ENCODE data around the gene OR7G2. TPM values are rescaled to one million over a fixed set of nuclear protein-coding genes. Genes with fewer than 3 reads are reported as not detected.

Gene OR7G2
- total and polyA plus RNA-seq, 9 of the 15 experiments (the other 6 are each of a cell fraction or from before 2014, with no cell fraction given) = 0.20 TPM; not detected in 8

DNA sequence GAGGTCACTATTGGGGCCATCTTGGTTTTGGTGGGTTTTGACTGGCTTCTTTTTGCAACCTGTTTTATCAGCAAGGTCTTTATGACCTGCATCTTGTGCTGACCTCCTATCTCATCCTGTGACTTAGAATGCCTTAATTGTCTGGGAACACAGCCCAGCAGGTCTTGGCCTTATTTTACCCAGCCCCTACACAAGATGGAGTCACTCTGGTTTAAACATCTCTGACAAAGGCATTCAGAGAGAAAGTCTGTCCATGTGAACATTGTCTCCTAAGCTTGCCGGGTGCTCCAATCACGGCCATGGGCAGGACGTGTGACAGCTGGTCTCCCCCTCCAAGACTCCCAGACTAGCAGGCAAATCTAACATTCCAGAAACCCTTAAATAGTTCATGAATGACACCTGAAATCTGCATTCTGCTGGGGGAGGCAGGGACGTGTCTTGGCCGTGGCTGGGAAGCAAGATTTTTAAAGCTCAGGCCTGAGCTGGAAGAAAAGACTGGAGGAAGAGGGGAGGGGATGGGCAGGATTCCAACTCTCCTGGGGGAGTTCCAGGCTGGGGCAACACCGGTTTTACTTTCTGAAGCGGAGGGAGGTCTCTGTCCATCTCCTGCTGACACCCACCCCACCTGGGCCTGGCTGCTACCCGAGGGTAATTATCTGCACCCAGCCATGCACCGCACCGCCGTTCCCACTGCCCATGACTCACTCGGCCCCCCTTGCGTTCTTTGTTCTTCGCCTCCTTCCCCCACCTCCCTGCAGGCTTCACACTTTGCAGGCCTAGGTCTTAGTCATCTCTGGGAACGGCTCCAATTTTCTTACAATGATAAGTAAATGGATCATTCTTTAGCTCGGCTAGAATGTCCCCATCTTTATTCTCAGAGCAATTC, 32.0 kb downstream of the OR7G2 start (continued):
- TF ChIP-seq, protein P1, sequence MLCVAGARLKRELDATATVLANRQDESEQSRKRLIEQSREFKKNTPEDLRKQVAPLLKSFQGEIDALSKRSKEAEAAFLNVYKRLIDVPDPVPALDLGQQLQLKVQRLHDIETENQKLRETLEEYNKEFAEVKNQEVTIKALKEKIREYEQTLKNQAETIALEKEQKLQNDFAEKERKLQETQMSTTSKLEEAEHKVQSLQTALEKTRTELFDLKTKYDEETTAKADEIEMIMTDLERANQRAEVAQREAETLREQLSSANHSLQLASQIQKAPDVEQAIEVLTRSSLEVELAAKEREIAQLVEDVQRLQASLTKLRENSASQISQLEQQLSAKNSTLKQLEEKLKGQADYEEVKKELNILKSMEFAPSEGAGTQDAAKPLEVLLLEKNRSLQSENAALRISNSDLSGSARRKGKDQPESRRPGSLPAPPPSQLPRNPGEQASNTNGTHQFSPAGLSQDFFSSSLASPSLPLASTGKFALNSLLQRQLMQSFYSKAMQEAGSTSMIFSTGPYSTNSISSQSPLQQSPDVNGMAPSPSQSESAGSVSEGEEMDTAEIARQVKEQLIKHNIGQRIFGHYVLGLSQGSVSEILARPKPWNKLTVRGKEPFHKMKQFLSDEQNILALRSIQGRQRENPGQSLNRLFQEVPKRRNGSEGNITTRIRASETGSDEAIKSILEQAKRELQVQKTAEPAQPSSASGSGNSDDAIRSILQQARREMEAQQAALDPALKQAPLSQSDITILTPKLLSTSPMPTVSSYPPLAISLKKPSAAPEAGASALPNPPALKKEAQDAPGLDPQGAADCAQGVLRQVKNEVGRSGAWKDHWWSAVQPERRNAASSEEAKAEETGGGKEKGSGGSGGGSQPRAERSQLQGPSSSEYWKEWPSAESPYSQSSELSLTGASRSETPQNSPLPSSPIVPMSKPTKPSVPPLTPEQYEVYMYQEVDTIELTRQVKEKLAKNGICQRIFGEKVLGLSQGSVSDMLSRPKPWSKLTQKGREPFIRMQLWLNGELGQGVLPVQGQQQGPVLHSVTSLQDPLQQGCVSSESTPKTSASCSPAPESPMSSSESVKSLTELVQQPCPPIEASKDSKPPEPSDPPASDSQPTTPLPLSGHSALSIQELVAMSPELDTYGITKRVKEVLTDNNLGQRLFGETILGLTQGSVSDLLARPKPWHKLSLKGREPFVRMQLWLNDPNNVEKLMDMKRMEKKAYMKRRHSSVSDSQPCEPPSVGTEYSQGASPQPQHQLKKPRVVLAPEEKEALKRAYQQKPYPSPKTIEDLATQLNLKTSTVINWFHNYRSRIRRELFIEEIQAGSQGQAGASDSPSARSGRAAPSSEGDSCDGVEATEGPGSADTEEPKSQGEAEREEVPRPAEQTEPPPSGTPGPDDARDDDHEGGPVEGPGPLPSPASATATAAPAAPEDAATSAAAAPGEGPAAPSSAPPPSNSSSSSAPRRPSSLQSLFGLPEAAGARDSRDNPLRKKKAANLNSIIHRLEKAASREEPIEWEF (CRISPR knock-in tag; IDR thresholded peaks at IDR 0.05) = no peak
- TF ChIP-seq, protein P2, sequence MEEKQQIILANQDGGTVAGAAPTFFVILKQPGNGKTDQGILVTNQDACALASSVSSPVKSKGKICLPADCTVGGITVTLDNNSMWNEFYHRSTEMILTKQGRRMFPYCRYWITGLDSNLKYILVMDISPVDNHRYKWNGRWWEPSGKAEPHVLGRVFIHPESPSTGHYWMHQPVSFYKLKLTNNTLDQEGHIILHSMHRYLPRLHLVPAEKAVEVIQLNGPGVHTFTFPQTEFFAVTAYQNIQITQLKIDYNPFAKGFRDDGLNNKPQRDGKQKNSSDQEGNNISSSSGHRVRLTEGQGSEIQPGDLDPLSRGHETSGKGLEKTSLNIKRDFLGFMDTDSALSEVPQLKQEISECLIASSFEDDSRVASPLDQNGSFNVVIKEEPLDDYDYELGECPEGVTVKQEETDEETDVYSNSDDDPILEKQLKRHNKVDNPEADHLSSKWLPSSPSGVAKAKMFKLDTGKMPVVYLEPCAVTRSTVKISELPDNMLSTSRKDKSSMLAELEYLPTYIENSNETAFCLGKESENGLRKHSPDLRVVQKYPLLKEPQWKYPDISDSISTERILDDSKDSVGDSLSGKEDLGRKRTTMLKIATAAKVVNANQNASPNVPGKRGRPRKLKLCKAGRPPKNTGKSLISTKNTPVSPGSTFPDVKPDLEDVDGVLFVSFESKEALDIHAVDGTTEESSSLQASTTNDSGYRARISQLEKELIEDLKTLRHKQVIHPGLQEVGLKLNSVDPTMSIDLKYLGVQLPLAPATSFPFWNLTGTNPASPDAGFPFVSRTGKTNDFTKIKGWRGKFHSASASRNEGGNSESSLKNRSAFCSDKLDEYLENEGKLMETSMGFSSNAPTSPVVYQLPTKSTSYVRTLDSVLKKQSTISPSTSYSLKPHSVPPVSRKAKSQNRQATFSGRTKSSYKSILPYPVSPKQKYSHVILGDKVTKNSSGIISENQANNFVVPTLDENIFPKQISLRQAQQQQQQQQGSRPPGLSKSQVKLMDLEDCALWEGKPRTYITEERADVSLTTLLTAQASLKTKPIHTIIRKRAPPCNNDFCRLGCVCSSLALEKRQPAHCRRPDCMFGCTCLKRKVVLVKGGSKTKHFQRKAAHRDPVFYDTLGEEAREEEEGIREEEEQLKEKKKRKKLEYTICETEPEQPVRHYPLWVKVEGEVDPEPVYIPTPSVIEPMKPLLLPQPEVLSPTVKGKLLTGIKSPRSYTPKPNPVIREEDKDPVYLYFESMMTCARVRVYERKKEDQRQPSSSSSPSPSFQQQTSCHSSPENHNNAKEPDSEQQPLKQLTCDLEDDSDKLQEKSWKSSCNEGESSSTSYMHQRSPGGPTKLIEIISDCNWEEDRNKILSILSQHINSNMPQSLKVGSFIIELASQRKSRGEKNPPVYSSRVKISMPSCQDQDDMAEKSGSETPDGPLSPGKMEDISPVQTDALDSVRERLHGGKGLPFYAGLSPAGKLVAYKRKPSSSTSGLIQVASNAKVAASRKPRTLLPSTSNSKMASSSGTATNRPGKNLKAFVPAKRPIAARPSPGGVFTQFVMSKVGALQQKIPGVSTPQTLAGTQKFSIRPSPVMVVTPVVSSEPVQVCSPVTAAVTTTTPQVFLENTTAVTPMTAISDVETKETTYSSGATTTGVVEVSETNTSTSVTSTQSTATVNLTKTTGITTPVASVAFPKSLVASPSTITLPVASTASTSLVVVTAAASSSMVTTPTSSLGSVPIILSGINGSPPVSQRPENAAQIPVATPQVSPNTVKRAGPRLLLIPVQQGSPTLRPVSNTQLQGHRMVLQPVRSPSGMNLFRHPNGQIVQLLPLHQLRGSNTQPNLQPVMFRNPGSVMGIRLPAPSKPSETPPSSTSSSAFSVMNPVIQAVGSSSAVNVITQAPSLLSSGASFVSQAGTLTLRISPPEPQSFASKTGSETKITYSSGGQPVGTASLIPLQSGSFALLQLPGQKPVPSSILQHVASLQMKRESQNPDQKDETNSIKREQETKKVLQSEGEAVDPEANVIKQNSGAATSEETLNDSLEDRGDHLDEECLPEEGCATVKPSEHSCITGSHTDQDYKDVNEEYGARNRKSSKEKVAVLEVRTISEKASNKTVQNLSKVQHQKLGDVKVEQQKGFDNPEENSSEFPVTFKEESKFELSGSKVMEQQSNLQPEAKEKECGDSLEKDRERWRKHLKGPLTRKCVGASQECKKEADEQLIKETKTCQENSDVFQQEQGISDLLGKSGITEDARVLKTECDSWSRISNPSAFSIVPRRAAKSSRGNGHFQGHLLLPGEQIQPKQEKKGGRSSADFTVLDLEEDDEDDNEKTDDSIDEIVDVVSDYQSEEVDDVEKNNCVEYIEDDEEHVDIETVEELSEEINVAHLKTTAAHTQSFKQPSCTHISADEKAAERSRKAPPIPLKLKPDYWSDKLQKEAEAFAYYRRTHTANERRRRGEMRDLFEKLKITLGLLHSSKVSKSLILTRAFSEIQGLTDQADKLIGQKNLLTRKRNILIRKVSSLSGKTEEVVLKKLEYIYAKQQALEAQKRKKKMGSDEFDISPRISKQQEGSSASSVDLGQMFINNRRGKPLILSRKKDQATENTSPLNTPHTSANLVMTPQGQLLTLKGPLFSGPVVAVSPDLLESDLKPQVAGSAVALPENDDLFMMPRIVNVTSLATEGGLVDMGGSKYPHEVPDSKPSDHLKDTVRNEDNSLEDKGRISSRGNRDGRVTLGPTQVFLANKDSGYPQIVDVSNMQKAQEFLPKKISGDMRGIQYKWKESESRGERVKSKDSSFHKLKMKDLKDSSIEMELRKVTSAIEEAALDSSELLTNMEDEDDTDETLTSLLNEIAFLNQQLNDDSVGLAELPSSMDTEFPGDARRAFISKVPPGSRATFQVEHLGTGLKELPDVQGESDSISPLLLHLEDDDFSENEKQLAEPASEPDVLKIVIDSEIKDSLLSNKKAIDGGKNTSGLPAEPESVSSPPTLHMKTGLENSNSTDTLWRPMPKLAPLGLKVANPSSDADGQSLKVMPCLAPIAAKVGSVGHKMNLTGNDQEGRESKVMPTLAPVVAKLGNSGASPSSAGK (IDR thresholded peaks at IDR 0.05) = no peak; the same call in 1 of the 2 replicates
- TF ChIP-seq TEAD2 (tag; IDR thresholded peaks at IDR 0.05) = no peak
- TF ChIP-seq ZSCAN29 (IDR thresholded peaks at IDR 0.05) = no peak
- TF ChIP-seq FOXM1 (IDR thresholded peaks at IDR 0.05; ENCODE audit: low read depth) = no peak
- no peak for TF ChIP-seq FOXM1 (CRISPR knock-in tag; IDR thresholded peaks at IDR 0.05; ENCODE audit: low read depth)
- no peak for TF ChIP-seq HEY1 (CRISPR knock-in tag; IDR thresholded peaks at IDR 0.05; ENCODE audit: borderline replicate concordance)
- no peak; the same call in 1 of the 2 replicates for TF ChIP-seq MAFF (IDR thresholded peaks at IDR 0.05; ENCODE audit: low read length)
- no peak for TF ChIP-seq ARID2 (IDR thresholded peaks at IDR 0.05)

Data from K562 (cell line).